Nephron (organoid): ENCODE data around the gene AHNAK2.
A peak's percentile ranks its signal among the peaks of the same experiment; 100 is the strongest.

Experiments
- H3K27ac Mint-ChIP-seq, 3 experiments: 2 replicates each; pipeline ENCODE4 v1.8.0; 2020; ENCODE audit warnings: mixed read lengths in 3 of 3, mild to moderate bottlenecking in 2 of 3, moderate library complexity in 1 of 3
- H3K27me3 Mint-ChIP-seq: 2 replicates; pipeline ENCODE4 v1.8.0; 2021; ENCODE audit warnings: low read depth, mild to moderate bottlenecking, moderate library complexity, mixed read lengths
- H3K36me3 Mint-ChIP-seq: 2 replicates; pipeline ENCODE4 v1.8.0; 2020; ENCODE audit warnings: low read depth, mixed read lengths
- H3K4me1 Mint-ChIP-seq: 2 replicates; pipeline ENCODE4 v1.8.0; 2020; ENCODE audit warnings: mixed read lengths
- H3K4me3 Mint-ChIP-seq, 3 experiments: 2 replicates each; pipeline ENCODE4 v1.8.0; 2020; ENCODE audit warnings: mild to moderate bottlenecking in 3 of 3, mixed read lengths in 3 of 3, moderate library complexity in 2 of 3
- H3K9me3 Mint-ChIP-seq: 2 replicates; pipeline ENCODE4 v1.8.0; 2020; ENCODE audit warnings: mixed read lengths
- TF ChIP-seq, protein P1 (sequence below), 3 experiments: fragments of 200-600 bp; sonication (generic); IDR thresholded peaks; one replicate each; pipeline ENCODE4 v1.5.0; 2021; ENCODE audit warnings: antibody characterized with exemption in 3 of 3; ENCODE audit not compliant: unreplicated experiment in 3 of 3

Gene AHNAK2

DNA sequence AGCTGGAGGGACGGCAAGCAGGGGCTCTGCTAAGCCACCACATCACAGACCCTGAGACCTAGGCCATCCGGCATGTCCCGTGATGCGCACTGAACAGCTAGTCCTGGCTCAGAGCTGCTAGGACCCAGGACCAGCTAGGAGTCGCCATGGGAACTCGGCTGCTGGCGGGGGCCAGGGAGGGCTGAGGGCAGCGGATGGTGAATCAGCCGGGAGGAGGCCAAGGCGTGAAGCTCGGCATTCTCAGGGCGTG, 5.1 kb downstream of the AHNAK2 start:
- no peaks in the 10 kb centered on the region for H3K36me3 Mint-ChIP-seq
- H3K4me3 Mint-ChIP-seq = no peak overlapping the region
- TF ChIP-seq, protein P1, sequence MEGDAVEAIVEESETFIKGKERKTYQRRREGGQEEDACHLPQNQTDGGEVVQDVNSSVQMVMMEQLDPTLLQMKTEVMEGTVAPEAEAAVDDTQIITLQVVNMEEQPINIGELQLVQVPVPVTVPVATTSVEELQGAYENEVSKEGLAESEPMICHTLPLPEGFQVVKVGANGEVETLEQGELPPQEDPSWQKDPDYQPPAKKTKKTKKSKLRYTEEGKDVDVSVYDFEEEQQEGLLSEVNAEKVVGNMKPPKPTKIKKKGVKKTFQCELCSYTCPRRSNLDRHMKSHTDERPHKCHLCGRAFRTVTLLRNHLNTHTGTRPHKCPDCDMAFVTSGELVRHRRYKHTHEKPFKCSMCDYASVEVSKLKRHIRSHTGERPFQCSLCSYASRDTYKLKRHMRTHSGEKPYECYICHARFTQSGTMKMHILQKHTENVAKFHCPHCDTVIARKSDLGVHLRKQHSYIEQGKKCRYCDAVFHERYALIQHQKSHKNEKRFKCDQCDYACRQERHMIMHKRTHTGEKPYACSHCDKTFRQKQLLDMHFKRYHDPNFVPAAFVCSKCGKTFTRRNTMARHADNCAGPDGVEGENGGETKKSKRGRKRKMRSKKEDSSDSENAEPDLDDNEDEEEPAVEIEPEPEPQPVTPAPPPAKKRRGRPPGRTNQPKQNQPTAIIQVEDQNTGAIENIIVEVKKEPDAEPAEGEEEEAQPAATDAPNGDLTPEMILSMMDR (IDR thresholded peaks at IDR 0.05; ENCODE audit: unreplicated experiment in 3 of 3) = no peak
- H3K9me3 Mint-ChIP-seq = no peaks in the 10 kb centered on the region
- peaks cover 25% of the 10 kb centered on the region for H3K4me1 Mint-ChIP-seq
- H3K27ac Mint-ChIP-seq = no peak overlapping the region
- peaks cover 28% of the 10 kb centered on the region for H3K27me3 Mint-ChIP-seq

DNA sequence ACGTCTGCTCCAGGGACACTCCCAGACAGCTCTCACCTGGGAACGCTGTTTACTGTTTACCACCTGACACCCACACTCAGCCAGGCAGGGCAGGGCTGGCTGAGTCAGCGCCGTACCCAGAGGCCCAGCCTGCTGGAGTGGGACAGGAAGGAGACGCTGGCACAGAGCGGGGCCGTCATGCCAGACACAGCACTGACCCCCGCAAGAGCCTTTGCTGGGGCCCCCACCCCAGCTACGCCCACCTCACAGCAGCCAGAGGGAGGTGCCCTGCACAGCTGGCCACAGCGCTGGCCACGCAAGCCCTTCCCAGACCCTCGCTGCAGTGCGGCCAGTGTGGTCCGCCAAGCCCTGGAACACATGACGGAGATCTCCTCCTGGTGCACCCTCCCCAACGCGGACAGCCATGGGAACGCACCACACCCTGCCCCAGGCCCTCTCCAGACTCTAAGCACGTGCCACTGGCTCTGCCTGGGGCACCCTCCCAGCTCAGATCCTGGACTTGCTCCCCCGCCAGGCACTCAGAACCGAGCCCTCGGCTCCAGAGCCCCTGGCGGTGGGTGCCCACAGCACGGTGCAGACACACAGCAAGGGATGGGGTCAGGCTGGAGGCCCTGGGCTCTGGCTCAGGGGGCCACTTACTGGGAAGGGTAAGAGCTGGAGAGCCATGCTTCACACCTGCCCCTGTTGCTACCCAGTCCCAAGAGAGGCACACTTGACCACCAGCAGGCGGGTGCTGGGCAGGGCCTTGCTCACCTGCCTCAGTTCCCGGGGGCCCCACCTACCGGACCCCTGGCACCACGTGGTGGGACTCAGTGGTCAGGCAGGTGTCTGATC, 5.7 kb downstream of the AHNAK2 start:
- Mint-ChIP-seq H3K27me3 (peaks cover 27% of the 10 kb centered on the region), H3K9me3 (no peaks in the 10 kb centered on the region), H3K4me3 (no peak overlapping the region), H3K4me1 (peaks cover 25% of the 10 kb centered on the region), H3K36me3 (no peaks in the 10 kb centered on the region), H3K27ac (peak overlapping the region in 1 of 3 experiments; percentile 23)
- TF ChIP-seq, protein P1 (IDR thresholded peaks at IDR 0.05; ENCODE audit: unreplicated experiment in 3 of 3) = no peak

DNA sequence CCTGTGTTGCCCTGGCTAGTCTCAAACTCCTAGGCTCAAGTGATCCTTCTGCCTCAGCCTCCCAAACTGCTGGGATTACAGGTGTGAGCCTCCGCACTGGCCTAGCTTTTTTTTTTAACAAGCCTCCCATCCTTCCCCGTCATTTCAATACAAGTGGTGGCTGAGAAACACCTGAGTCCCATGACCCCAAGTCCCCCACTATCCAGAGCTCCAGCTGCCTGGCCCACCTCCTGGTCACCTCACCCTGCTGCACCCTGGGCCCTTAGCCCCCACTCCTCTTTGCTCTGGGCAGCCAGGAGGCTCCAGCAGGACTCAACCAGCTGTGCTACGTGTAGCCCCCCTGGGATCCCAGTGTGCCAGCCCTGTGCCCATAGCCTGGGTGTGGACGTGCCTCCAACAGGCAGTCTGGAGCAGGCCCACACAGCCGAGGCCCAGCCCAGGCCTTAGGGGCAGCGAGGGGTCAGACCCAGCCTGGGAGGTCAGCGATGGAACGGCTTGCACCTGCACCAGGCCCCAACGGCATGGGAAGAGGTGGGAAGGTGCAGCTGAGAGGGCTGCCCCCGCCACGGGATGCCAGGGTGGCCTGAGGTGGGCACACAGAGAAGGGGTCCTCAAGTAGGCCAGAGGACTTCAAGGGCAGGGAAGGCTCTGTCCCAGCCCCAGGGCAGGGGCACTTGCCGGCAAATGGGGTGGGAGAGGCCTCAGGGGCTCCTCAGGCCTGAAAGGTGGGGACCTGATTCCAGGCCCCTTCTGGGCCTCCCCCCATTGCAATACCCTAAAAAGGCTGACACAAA, 6.5 kb downstream of the AHNAK2 start:
- Mint-ChIP-seq H3K4me1 (peaks cover 25% of the 10 kb centered on the region), H3K4me3 (no peak overlapping the region), H3K9me3 (no peaks in the 10 kb centered on the region), H3K27ac (peak overlapping the region in 2 of 3 experiments; percentile 23 to 44), H3K27me3 (peaks cover 22% of the 10 kb centered on the region), H3K36me3 (no peaks in the 10 kb centered on the region)
- TF ChIP-seq, protein P1 (IDR thresholded peaks at IDR 0.05; ENCODE audit: unreplicated experiment in 3 of 3) = no peak

DNA sequence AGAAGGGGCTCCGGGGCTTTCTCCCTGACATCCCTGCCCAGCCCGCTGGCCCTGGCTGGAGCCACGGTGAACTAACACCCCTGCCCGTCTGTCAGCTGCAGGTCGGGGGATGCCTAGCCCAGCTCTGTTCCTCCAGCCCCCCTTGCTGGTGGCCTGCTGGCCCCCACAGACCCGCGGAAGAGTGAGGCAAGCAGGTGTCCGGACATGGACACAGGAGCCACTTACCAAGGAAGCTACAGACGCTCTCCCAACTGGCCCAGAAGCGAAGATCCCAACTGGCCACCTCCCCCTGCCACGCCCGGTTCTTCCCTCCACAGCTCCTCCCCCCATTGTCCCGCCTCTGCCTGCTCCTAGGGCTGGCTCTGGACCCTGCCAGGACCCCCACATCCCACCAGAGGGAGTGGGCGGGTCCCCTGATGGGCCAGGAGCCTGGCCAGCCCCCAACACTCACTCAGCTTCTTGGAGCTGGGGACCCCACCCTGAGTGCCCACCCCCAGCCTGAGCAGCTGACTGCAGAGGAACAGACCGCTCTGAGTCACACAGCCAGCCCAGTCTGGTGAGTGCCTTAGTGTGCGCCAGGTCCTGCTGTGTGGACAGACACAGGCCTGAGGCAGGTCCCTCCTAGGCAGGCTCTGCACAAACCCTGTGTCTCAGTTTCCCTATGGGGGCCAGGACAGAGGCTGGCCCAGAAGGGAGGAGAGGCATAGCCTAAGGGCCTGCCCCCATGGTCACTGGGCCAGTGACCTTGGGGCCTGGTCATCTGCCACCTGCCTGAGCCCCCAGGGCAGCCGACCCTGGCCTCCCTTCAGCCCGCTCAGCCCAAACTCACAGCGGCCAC, 7.7 kb downstream of the AHNAK2 start:
- TF ChIP-seq, protein P1 (IDR thresholded peaks at IDR 0.05; ENCODE audit: unreplicated experiment in 3 of 3) = no peak
- Mint-ChIP-seq H3K4me1 (peaks cover 13% of the 10 kb centered on the region), H3K27me3 (peaks cover 11% of the 10 kb centered on the region), H3K9me3 (no peaks in the 10 kb centered on the region), H3K4me3 (no peak overlapping the region), H3K27ac (no peak overlapping the region), H3K36me3 (no peaks in the 10 kb centered on the region)

DNA sequence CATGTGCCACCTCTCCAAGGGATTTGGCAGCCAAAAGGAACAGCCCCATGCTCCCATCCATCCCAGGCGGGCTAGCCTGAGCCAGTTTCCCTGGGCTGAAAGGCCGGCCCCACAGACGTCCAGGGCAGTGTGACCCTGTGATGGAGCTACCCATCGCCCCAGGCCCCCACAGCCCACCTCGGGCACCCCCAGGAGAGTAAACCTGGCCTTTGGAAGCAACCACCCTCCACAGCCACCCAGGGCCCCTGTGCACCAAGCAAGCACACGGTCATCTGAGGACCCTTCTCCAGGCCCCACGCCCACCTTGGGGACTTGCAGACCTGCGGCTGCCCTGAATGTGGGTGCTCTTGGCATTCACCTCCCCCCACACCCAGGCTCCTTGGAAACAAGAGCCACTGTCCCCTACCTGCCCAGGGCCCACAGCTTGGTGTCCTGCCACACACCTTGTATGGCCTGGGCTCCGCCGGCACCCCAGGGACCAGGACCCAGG, 8.4 kb downstream of the AHNAK2 start:
- TF ChIP-seq, protein P1 (IDR thresholded peaks at IDR 0.05; ENCODE audit: unreplicated experiment in 3 of 3) = no peak
- no peak overlapping the region for H3K27ac Mint-ChIP-seq

More for the DNA sequence above, 8.4 kb downstream of the AHNAK2 start:
- Mint-ChIP-seq H3K4me3 (no peak overlapping the region), H3K36me3 (no peaks in the 10 kb centered on the region), H3K27me3 (peaks cover 11% of the 10 kb centered on the region), H3K9me3 (no peaks in the 10 kb centered on the region), H3K4me1 (peaks cover 13% of the 10 kb centered on the region)
